Astrocyte of the spinal cord (primary cell): ENCODE results near the gene ADAMTS18.

Experiments used
- DNase-seq: peaks from one replicate; pipeline ENCODE4 v3.0.0; 2011; ENCODE audit warnings: low read depth, low spot score
- H3K4me3 ChIP-seq: 2 replicates; pipeline ENCODE4 v1.5.1; 2011; ENCODE audit warnings: low read depth, mild to moderate bottlenecking, low read length, moderate library complexity
- in situ Hi-C: cut with HindIII; loops from 2 replicates; pipeline ENCODE4 v1.10.0; 2017; ENCODE audit warnings: low sequenced_read_pairs
- TF ChIP-seq, protein P1 (sequence below): IDR thresholded peaks from 2 replicates; pipeline ENCODE4 v1.5.1; 2012; ENCODE audit warnings: low read depth, mild to moderate bottlenecking, low read length, inconsistent platforms

Gene ADAMTS18

DNA sequence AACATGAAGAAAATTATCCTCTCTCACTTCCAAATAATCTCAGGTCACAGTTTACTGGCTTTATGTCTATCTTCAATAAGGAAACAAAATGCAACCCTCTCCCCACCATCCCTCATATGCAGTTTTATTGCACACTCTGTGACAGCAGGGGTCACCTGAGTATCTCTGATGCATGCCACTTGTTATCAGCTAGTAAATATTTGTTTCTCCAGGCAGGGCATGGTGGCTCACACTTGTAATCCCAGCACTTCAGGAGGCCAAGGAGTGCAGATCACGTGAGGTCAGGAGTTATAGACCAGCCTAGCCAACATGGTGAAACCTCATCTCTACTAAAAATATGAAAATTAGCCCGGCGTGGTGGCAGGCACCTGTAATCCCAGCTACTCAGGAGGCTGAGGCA, 61.1 kb downstream of the ADAMTS18 start:
- no peak overlapping the region for H3K4me3 ChIP-seq
- TF ChIP-seq, protein P1, sequence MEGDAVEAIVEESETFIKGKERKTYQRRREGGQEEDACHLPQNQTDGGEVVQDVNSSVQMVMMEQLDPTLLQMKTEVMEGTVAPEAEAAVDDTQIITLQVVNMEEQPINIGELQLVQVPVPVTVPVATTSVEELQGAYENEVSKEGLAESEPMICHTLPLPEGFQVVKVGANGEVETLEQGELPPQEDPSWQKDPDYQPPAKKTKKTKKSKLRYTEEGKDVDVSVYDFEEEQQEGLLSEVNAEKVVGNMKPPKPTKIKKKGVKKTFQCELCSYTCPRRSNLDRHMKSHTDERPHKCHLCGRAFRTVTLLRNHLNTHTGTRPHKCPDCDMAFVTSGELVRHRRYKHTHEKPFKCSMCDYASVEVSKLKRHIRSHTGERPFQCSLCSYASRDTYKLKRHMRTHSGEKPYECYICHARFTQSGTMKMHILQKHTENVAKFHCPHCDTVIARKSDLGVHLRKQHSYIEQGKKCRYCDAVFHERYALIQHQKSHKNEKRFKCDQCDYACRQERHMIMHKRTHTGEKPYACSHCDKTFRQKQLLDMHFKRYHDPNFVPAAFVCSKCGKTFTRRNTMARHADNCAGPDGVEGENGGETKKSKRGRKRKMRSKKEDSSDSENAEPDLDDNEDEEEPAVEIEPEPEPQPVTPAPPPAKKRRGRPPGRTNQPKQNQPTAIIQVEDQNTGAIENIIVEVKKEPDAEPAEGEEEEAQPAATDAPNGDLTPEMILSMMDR = no peak
- DNase-seq = no peak
- in situ Hi-C loops = no loop called here

DNA sequence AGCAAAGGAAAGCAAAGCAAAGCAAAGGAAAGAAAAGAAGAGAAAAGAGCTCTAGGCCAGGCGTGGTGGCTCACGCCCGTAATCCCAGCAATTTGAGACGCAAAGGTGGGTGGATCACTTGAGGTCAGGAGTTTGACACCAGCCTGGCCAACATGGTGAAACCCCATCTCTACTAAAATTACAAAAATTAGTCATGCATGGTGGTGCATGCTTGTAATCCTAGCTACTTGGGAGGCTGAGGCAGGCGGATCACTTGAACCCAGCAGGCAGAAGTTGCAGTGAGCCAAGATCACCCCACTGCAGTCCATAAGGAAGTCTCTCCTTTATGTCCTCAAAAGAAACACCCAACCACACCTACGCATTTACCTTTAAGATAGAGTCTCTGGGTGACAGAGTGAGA, 70.1 kb downstream of the ADAMTS18 start:
- no peak for DNase-seq
- in situ Hi-C loops = no loop called here
- TF ChIP-seq, protein P1 = no peak

GRCh38 chr16:77359065-77359502, 75.8 kb downstream of the ADAMTS18 start:
- no peak overlapping the region for H3K4me3 ChIP-seq
- in situ Hi-C loops = no loop called here
- peak; percentile 84 for DNase-seq
- TF ChIP-seq, protein P1 = no peak

More for the DNA sequence above, 70.1 kb downstream of the ADAMTS18 start:
- no peak overlapping the region for H3K4me3 ChIP-seq

- no peak for DNase-seq
- in situ Hi-C loops = no loop called here
- TF ChIP-seq, protein P1 = no peak
- H3K4me3 ChIP-seq = no peak overlapping the region
Measured at GRCh38 chr16:77353587-77354263, 81.1 kb downstream of the ADAMTS18 start.

GRCh38 chr16:77344341-77344740, 90.5 kb downstream of the ADAMTS18 start:
- in situ Hi-C loops = no loop called here
- TF ChIP-seq, protein P1 = no peak
- DNase-seq = peak; percentile 66
- no peak overlapping the region for H3K4me3 ChIP-seq

DNA sequence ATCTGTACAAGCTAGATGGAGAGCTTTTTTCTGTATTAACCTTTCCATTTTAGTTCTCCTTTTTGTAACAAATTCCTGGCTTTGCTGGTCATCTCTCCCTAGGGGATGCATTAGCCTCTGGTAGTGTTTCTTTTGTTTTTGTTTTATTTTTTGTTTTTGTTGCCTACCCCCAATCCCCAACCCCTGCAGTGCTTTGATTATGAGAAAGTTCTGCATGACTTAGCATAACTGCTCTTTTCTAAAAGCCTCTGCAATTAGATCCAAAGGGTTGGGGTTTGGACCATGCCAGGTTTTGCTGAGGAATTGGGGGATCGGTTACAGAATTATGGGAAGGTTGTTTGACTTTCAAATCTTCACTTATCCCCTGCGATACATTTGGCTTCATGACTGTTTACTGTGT, 98.2 kb downstream of the ADAMTS18 start:
- in situ Hi-C loops = no loop called here
- peak; percentile 18 for DNase-seq
- TF ChIP-seq, protein P1 = no peak
- H3K4me3 ChIP-seq = no peak overlapping the region
